Measurements from ENCODE around the gene DDA1. TPM values are rescaled to one million over a fixed set of nuclear protein-coding genes. Genes with fewer than 3 reads are reported as not detected.

DDA1 gene
- total and polyA plus RNA-seq, 2 of the 13 experiments (the other 11 are each of a cell fraction or from before 2014, with no cell fraction given): 24.5 to 26.0 TPM

GRCh38 chr19:17275441-17276175 is 33.8 kb upstream of the DDA1 start:
- FAIRE-seq (no peak), DNase-seq (ENCODE audit: low spot score) (no peak), ATAC-seq (no peak)
- H3K79me2 ChIP-seq (ENCODE audit: insufficient read depth, low read length): no peaks in the 10 kb centered on the region
- H2AFZ ChIP-seq (ENCODE audit: low read length): no peak overlapping the region
- no peak for TF ChIP-seq HOXA9 (CRISPR knock-in tag; IDR thresholded peaks at IDR 0.05; ENCODE audit: borderline replicate concordance)
- TF ChIP-seq ZNF543 (CRISPR knock-in tag; IDR thresholded peaks at IDR 0.05): no peak
- TF ChIP-seq HMG20B (CRISPR knock-in tag; conservative IDR thresholded peaks at IDR 0.05): no peak
- no peak for TF ChIP-seq ZNF674 (CRISPR knock-in tag; IDR thresholded peaks at IDR 0.05; ENCODE audit: low read depth)
- no peak for TF ChIP-seq ZNF691 (CRISPR knock-in tag; IDR thresholded peaks at IDR 0.05; ENCODE audit: borderline replicate concordance, low read depth)
- no peak for TF ChIP-seq ZBTB2 (CRISPR knock-in tag; IDR thresholded peaks at IDR 0.05; ENCODE audit: low read depth)
- no peak for TF ChIP-seq CREB3 (CRISPR knock-in tag; IDR thresholded peaks at IDR 0.05)
- no peak for TF ChIP-seq AHR (CRISPR knock-in tag; IDR thresholded peaks at IDR 0.05)
- TF ChIP-seq PCBP1 (IDR thresholded peaks at IDR 0.05; ENCODE audit: borderline replicate concordance, low read depth, low read length): no peak
- no peak for TF ChIP-seq NKX3-1 (CRISPR knock-in tag; IDR thresholded peaks at IDR 0.05)
- no peak for TF ChIP-seq RELA (CRISPR knock-in tag; IDR thresholded peaks at IDR 0.05)
- no peak for TF ChIP-seq ZNF280D (CRISPR knock-in tag; IDR thresholded peaks at IDR 0.05)
- TF ChIP-seq NFRKB (IDR thresholded peaks at IDR 0.05): no peak
- TF ChIP-seq DBP (CRISPR knock-in tag; IDR thresholded peaks at IDR 0.05; ENCODE audit: not compliant biosample characterization): no peak
- TF ChIP-seq XBP1 (CRISPR knock-in tag; IDR thresholded peaks at IDR 0.05): no peak
- no peak for TF ChIP-seq POLR2G (IDR thresholded peaks at IDR 0.05; ENCODE audit: low read depth, low read length)
- no peak for TF ChIP-seq CBX5 (CRISPR knock-in tag; IDR thresholded peaks at IDR 0.05; ENCODE audit: borderline replicate concordance)
- TF ChIP-seq ZNF746 (CRISPR knock-in tag; IDR thresholded peaks at IDR 0.05): no peak
- H3K4me2 ChIP-seq (ENCODE audit: low read depth, low read length): no peak overlapping the region
- H4K20me1 ChIP-seq (ENCODE audit: insufficient read depth, low read length): no peaks in the 10 kb centered on the region
- H3K4me3 ChIP-seq (replicated peaks in 1 of 3; ENCODE audit: insufficient read depth in 1 of 3, low read depth in 2 of 3, low read length in 3 of 3): no peak overlapping the region
- peaks cover 17 to 47% of the 10 kb centered on the region in 2 experiments for H3K36me3 ChIP-seq (replicated peaks in 1 of 2; ENCODE audit: control insufficient read depth in 1 of 2, insufficient read depth in 2 of 2, low read length in 2 of 2)
- ChIA-PET POLR2A (interaction anchor here (1.5 kb wide), 1 partner anchor 9 kb away, joined by 3 read pairs; the partner anchor contains the start of gene BABAM1), CTCF (ENCODE audit: low intra/inter-chr PET ratio, low total read pairs) (no interaction called here)
- H3K9me3 ChIP-seq (ENCODE audit: low read length): no peaks in the 10 kb centered on the region
- BruUV-seq (replicated peaks): no TSS peak
- no peak overlapping the region for H3K9ac ChIP-seq (ENCODE audit: insufficient read depth, low read depth, low read length)
- intact Hi-C loops (cut with micrococcal nuclease; ENCODE audit: unreplicated experiment) (no loop called here), in situ Hi-C loops (cut with HindIII; ENCODE audit: extremely low pct_ligation_motif_present, low pct_unique_long_range_greater_than_20kb) (no loop called here)
- WGBS (ENCODE audit: low lambda C conversion rate): 97% methylated on average over 18 of the region's 19 CpGs
- H3K27me3 ChIP-seq (ENCODE audit: control insufficient read depth in 1 of 2, insufficient read depth in 2 of 2, low read length in 2 of 2): no peaks in the 10 kb centered on the region
- no peak overlapping the region for H3K27ac ChIP-seq (ENCODE audit: extremely low read length, insufficient read depth, low read length)
- H3K4me1 ChIP-seq (ENCODE audit: insufficient read depth, low read length): no peaks in the 10 kb centered on the region
